A549 (cell line): ENCODE measurements around the gene ACAD9. TPM values are rescaled to one million over a fixed set of nuclear protein-coding genes. Genes with fewer than 3 reads are reported as not detected.

Experiments used
- ATAC-seq, 2 experiments: fragments of 200-7000 bp in 1 of 2; fragments of >200 bp in 1 of 2; cut with Nextera tagmentation in 1 of 2; cut with Tn5 transposase in 1 of 2; 3 replicates each; pipeline versions ENCODE4 v1.8.0 to v1.9.1; 2018 to 2020; ENCODE audit warnings: mild to moderate bottlenecking in 1 of 2, moderate library complexity in 1 of 2
- CTCF ChIA-PET: fragments of 300-600 bp; sonication (Branson Sonifier 250); formaldehyde crosslinking; extraction: SDS; loops from one replicate; lab custom pipeline; 2021; ENCODE audit warnings: antibody characterized with exemption, inconsistent platforms; lab: Yijun Ruan, JAX
- POLR2A ChIA-PET: fragments of 350-600 bp; formaldehyde crosslinking; extraction: SDS; loops from one replicate; lab custom pipeline; 2021; ENCODE audit warnings: antibody characterized with exemption, inconsistent platforms; lab: Yijun Ruan, JAX
- DNase-seq, 2 experiments: peaks; one replicate each; pipeline versions ENCODE4 v3.0.0 to v3.0.0-alpha.2; 2011 to 2016; ENCODE audit warnings: low read depth in 1 of 2, low spot score in 1 of 2
- FAIRE-seq: peaks from 2 replicates; lab custom pipeline; 2011; peaks lifted over from hg19 to GRCh38; lab: Jason Lieb, UNC
- H3K27ac ChIP-seq, 2 experiments: fragments of >200 bp; sonication (Bioruptor Twin); formaldehyde crosslinking; 3 replicates each; pipeline ENCODE4 v1.5.1; 2016 to 2017
- H3K4me1 ChIP-seq: fragments of >200 bp; sonication (Bioruptor Twin); formaldehyde crosslinking; 3 replicates; pipeline ENCODE4 v1.6.1; 2016
- H3K4me2 ChIP-seq: fragments of >200 bp; sonication (Bioruptor Twin); formaldehyde crosslinking; 3 replicates; pipeline ENCODE4 v1.6.1; 2016
- H3K4me3 ChIP-seq: fragments of >200 bp; sonication (Bioruptor Twin); formaldehyde crosslinking; 3 replicates; pipeline ENCODE4 v1.5.1; 2016
- H3K9me3 ChIP-seq: fragments of >200 bp; sonication (Bioruptor Twin); formaldehyde crosslinking; 3 replicates; pipeline ENCODE4 v1.6.1; 2016
- ATOH8 ChIP-seq: fragments of 250-450 bp; sonication (Bioruptor Pico); IDR thresholded peaks from 2 replicates; pipeline ENCODE4 v1.5.0; 2020; ENCODE audit warnings: low read depth, mild to moderate bottlenecking, moderate library complexity
- FOSB ChIP-seq: fragments of 250-450 bp; sonication (Bioruptor Pico); IDR thresholded peaks from 2 replicates; pipeline ENCODE4 v1.5.0; 2020; ENCODE audit warnings: mild to moderate bottlenecking, moderate library complexity
- FOSL2 ChIP-seq, 2 experiments: fragments of 450-650 bp in 1 of 2; fragments of >200 bp in 1 of 2; sonication (Bioruptor Twin) in 1 of 2; formaldehyde crosslinking; IDR thresholded peaks; 2 replicates each; pipeline versions ENCODE4 v1.5.0 to v1.6.1; 2016 to 2020; ENCODE audit warnings: mild to moderate bottlenecking in 1 of 2, moderate library complexity in 1 of 2
- HEYL ChIP-seq: fragments of 250-450 bp; sonication (Bioruptor Pico); IDR thresholded peaks from 2 replicates; pipeline ENCODE4 v1.8.0; 2021; ENCODE audit warnings: mild to moderate bottlenecking, moderate library complexity
- HOXA7 ChIP-seq: fragments of 250-450 bp; sonication (Bioruptor Pico); IDR thresholded peaks from 2 replicates; pipeline ENCODE4 v1.5.0; 2020; ENCODE audit warnings: mild to moderate bottlenecking, moderate library complexity
- HOXB13 ChIP-seq: fragments of 250-450 bp; sonication (Bioruptor Pico); IDR thresholded peaks from 2 replicates; pipeline ENCODE4 v1.5.0; 2020; ENCODE audit warnings: low read depth, mild to moderate bottlenecking, moderate library complexity
- KDM5A ChIP-seq: fragments of 200-600 bp; sonication (generic); IDR thresholded peaks from 2 replicates; pipeline ENCODE4 v1.6.1; 2016; ENCODE audit warnings: antibody characterized with exemption, mild to moderate bottlenecking
- RAD21 ChIP-seq, 2 experiments: fragments of >200 bp in 1 of 2; sonication (Bioruptor Twin) in 1 of 2; formaldehyde crosslinking in 1 of 2; IDR thresholded peaks in 1 of 2; conservative IDR thresholded peaks in 1 of 2; 2 replicates in 1 of 2; 3 replicates in 1 of 2; pipeline ENCODE4 v1.6.1; 2012 to 2018; ENCODE audit warnings: inconsistent platforms in 1 of 2
- RARB ChIP-seq: fragments of 250-450 bp; sonication (Bioruptor Pico); IDR thresholded peaks from 2 replicates; pipeline ENCODE4 v1.8.0; 2021; ENCODE audit warnings: mild to moderate bottlenecking, moderate library complexity
- SREBF2 ChIP-seq: fragments of 450-650 bp; IDR thresholded peaks from 2 replicates; pipeline ENCODE4 v1.6.1; 2014; ENCODE audit warnings: mild to moderate bottlenecking, moderate library complexity
- TFCP2L1 ChIP-seq: fragments of 250-450 bp; sonication (Bioruptor Pico); IDR thresholded peaks from 2 replicates; pipeline ENCODE4 v1.5.0; 2021; ENCODE audit warnings: mild to moderate bottlenecking
- USF2 ChIP-seq: fragments of 450-650 bp; IDR thresholded peaks from 2 replicates; pipeline ENCODE4 v1.6.1; 2014; ENCODE audit warnings: antibody characterized with exemption
- WGBS: methylation state at CpG from one replicate; pipeline ENCODE4 v1.1.6; 2017; ENCODE audit errors: missing lambda C conversion rate; 5-methylcytosine and 5-hydroxymethylcytosine counted together
- polyA plus RNA-seq, 4 experiments: library from polyadenylated mRNA; depleted of rRNA in 3 of 4; stranded (reverse); fragments of >200 nt; fragmentation: RNase III in 1 of 4; extraction: RNeasy Plus Mini Kit Qiagen cat#74134 plus additional on column Dnase treatment in 1 of 4; gene quantifications; 2 replicates in 3 of 4; 3 replicates in 1 of 4; pipeline ENCODE4 v1.2.3, GENCODE V29; 2011 to 2017
- small RNA-seq, 6 experiments: library from RNA; depleted of rRNA; stranded (forward); fragments of <200 nt; gene quantifications; one replicate each; pipeline ENCODE3, GENCODE V24; 2012
- TF ChIP-seq, protein P1 (sequence below): IDR thresholded peaks from 2 replicates; pipeline ENCODE4 v1.6.1; 2012; ENCODE audit warnings: low read depth, borderline replicate concordance
- TF ChIP-seq, protein P2 (sequence below): IDR thresholded peaks from 2 replicates; pipeline ENCODE4 v1.6.1; 2012
- TF ChIP-seq, protein P3 (sequence below): fragments of 250-450 bp; sonication (Bioruptor Pico); IDR thresholded peaks from 2 replicates; pipeline ENCODE4 v1.5.0; 2021; ENCODE audit warnings: mild to moderate bottlenecking, moderate library complexity, borderline replicate concordance

The ACAD9 gene
- polyA plus RNA-seq, 2 of the 4 experiments (the other 2 are of a cell fraction) = 26.1 to 29.2 TPM

GRCh38 chr3:128956440-128956839, 77.0 kb downstream of the ACAD9 start:
- whole genome bisulfite sequencing = 55% methylated on average over 2 of the region's 2 CpGs
- H3K4me2 ChIP-seq = no peak overlapping the region
- H3K9me3 ChIP-seq = peaks cover 13% of the 10 kb centered on the region; the same call in 2 of the 3 replicates
- POLR2A ChIA-PET = no interaction called here
- H3K27ac ChIP-seq = no peak overlapping the region
- H3K4me3 ChIP-seq = no peak overlapping the region
- no peak for FAIRE-seq
- ATAC-seq = no peak
- TF ChIP-seq SREBF2 = no peak
- no peak for TF ChIP-seq HOXA7
- no peak for TF ChIP-seq TFCP2L1 (CRISPR knock-in tag)
- TF ChIP-seq RAD21 (conservative IDR thresholded peaks at IDR 0.05 in 1 of 2, IDR thresholded peaks at IDR 0.05 in 1 of 2) = no peak
- TF ChIP-seq FOSB (CRISPR knock-in tag) = no peak
- no peak for TF ChIP-seq RARB (CRISPR knock-in tag)
- TF ChIP-seq FOSL2 (IDR thresholded peaks at IDR 0.05) = no peak
- no peak for TF ChIP-seq FOSL2 (CRISPR knock-in tag; IDR thresholded peaks at IDR 0.05)
- TF ChIP-seq USF2 = no peak
- TF ChIP-seq, protein P1, sequence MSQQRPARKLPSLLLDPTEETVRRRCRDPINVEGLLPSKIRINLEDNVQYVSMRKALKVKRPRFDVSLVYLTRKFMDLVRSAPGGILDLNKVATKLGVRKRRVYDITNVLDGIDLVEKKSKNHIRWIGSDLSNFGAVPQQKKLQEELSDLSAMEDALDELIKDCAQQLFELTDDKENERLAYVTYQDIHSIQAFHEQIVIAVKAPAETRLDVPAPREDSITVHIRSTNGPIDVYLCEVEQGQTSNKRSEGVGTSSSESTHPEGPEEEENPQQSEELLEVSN = no peak
- TF ChIP-seq KDM5A = no peak
- TF ChIP-seq, protein P2, sequence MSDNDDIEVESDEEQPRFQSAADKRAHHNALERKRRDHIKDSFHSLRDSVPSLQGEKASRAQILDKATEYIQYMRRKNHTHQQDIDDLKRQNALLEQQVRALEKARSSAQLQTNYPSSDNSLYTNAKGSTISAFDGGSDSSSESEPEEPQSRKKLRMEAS = no peak
- TF ChIP-seq ATOH8 = no peak
- TF ChIP-seq HEYL (CRISPR knock-in tag) = no peak
- TF ChIP-seq, protein P3, sequence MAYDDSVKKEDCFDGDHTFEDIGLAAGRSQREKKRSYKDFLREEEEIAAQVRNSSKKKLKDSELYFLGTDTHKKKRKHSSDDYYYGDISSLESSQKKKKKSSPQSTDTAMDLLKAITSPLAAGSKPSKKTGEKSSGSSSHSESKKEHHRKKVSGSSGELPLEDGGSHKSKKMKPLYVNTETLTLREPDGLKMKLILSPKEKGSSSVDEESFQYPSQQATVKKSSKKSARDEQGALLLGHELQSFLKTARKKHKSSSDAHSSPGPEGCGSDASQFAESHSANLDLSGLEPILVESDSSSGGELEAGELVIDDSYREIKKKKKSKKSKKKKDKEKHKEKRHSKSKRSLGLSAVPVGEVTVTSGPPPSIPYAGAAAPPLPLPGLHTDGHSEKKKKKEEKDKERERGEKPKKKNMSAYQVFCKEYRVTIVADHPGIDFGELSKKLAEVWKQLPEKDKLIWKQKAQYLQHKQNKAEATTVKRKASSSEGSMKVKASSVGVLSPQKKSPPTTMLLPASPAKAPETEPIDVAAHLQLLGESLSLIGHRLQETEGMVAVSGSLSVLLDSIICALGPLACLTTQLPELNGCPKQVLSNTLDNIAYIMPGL (CRISPR knock-in tag) = no peak
- no peak for TF ChIP-seq HOXB13 (CRISPR knock-in tag)
- CTCF ChIA-PET = interaction anchor here (2.0 kb wide), 1 partner anchor 14 kb away, joined by 8 read pairs; no protein-coding TSS in a partner anchor
- H3K4me1 ChIP-seq = no peaks in the 10 kb centered on the region
- DNase-seq = no peak

Small RNA genes lying within 50 kb of the gene (small RNA-seq; reads per million reads assigned to genes)
- 0 reads per million in 6 experiments for gene AC112484.4

Other genes with a start within 250 kb of the ACAD9 start
- gene RPN1, start 228.8 kb upstream of the ACAD9 start, polyA plus RNA-seq (2011; rRNA removed) = 279 and 288 TPM in 2 replicates
- gene RPN1, start 228.8 kb upstream of the ACAD9 start, polyA plus RNA-seq (2017; fragmentation: RNase III; extraction: RNeasy Plus Mini Kit Qiagen cat#74134 plus additional on column Dnase treatment) = 138 to 145 TPM (median 140 TPM) in 3 replicates
- 160 and 191 TPM in 2 replicates for gene RAB7A, start 153.4 kb upstream of the ACAD9 start, polyA plus RNA-seq (2011; rRNA removed)
- 124 to 137 TPM (median 126 TPM) in 3 replicates for gene RAB7A, start 153.4 kb upstream of the ACAD9 start, polyA plus RNA-seq (2017; fragmentation: RNase III; extraction: RNeasy Plus Mini Kit Qiagen cat#74134 plus additional on column Dnase treatment)
- 0.05 TPM in 1 of 2 replicates, not detected in the other for gene CFAP92, start 114.5 kb downstream of the ACAD9 start, polyA plus RNA-seq (2011; rRNA removed)
- not detected in 3 replicates for gene CFAP92, start 114.5 kb downstream of the ACAD9 start, polyA plus RNA-seq (2017; fragmentation: RNase III; extraction: RNeasy Plus Mini Kit Qiagen cat#74134 plus additional on column Dnase treatment)
- gene EFCC1, start 121.7 kb downstream of the ACAD9 start, polyA plus RNA-seq (2011; rRNA removed) = 0.04 and 0.07 TPM in 2 replicates
- not detected in 3 replicates for gene EFCC1, start 121.7 kb downstream of the ACAD9 start, polyA plus RNA-seq (2017; fragmentation: RNase III; extraction: RNeasy Plus Mini Kit Qiagen cat#74134 plus additional on column Dnase treatment)
- not detected in 2 replicates for gene GP9, start 181.2 kb downstream of the ACAD9 start, polyA plus RNA-seq (2011; rRNA removed)
- gene GP9, start 181.2 kb downstream of the ACAD9 start, polyA plus RNA-seq (2017; fragmentation: RNase III; extraction: RNeasy Plus Mini Kit Qiagen cat#74134 plus additional on column Dnase treatment) = not detected in 3 replicates
- 1.6 and 2.6 TPM in 2 replicates for gene RAB43, start 242.2 kb downstream of the ACAD9 start, polyA plus RNA-seq (2011; rRNA removed)
- gene RAB43, start 242.2 kb downstream of the ACAD9 start, polyA plus RNA-seq (2017; fragmentation: RNase III; extraction: RNeasy Plus Mini Kit Qiagen cat#74134 plus additional on column Dnase treatment) = 2.0 to 3.0 TPM (median 2.9 TPM) in 3 replicates